Dendritic cell treated with granulocyte-macrophage colony-stimulating factor and Interleukin-4, amounts not matched to agents 40 ng/mL and 50 ng/mL, for 4 days (primary cell): ENCODE results near the gene C20orf202.

Source experiments
- H3K27ac Mint-ChIP-seq: one replicate; pipeline ENCODE4 v1.8.0; 2022; ENCODE audit warnings: mild to moderate bottlenecking, mixed read lengths
- H3K27me3 Mint-ChIP-seq: one replicate; pipeline ENCODE4 v1.8.0; 2022; ENCODE audit warnings: mild to moderate bottlenecking, mixed read lengths
- H3K36me3 Mint-ChIP-seq: one replicate; pipeline ENCODE4 v1.8.0; 2022; ENCODE audit warnings: low read depth, mixed read lengths
- H3K4me1 Mint-ChIP-seq: one replicate; pipeline ENCODE4 v1.8.0; 2022; ENCODE audit warnings: low read depth, mixed read lengths
- H3K4me3 Mint-ChIP-seq: one replicate; pipeline ENCODE4 v1.8.0; 2022; ENCODE audit warnings: mild to moderate bottlenecking, moderate library complexity, mixed read lengths
- H3K9me3 Mint-ChIP-seq: one replicate; pipeline ENCODE4 v1.8.0; 2022; ENCODE audit warnings: mixed read lengths
- intact Hi-C: fragments of 100-400 bp; cut with micrococcal nuclease; formaldehyde crosslinking; loops from one replicate; pipeline ENCODE4 v1.15.0; 2022

The C20orf202 gene

DNA sequence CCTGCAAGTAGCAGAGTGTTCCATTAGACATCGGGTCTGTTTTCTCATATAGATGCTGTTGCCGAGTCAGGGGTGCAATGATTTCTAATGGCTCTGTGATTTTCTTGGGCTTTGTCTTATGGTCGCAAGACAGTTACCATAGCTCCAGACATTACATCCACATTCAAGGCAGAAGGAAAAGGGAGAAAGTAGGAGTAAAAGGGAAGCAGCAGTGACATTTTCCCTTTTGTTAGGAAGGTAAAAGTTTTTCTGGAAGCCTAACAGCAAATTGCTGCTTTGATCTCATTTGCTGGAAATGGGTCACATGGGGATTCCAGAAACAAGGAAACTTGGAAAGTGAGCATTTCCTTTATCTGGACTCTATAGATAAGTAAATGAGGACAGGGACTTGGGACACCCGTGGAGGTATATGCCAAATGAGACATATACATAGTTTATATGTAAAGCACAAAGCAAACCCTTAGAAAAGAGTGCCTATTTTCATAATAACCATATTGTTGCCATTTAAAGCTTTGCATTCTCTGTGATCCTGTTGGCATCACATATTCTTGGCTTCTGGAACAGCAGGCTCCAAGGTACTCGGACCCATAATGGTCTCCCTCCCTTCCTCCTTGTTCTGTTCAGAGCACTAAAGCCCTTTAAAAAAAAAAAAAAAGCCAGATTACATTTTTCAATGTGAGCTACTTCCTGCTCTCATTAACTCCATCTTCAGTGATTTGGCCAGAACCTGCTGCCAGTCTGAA is at the start of gene C20orf202:
Gene C20orf202 (plus strand): TSS at position 693 of the 743 bp plus-strand sequence. CDS start 132 bp downstream, outside the sequence.
- intact Hi-C loops: loop anchor here (10.0 kb wide), 1 partner anchor 388 kb away; no protein-coding TSS in a partner anchor
- Mint-ChIP-seq H3K4me1 (no peaks in the 10 kb centered on the region), H3K27ac (no peak within 1 kb of the TSS)

DNA sequence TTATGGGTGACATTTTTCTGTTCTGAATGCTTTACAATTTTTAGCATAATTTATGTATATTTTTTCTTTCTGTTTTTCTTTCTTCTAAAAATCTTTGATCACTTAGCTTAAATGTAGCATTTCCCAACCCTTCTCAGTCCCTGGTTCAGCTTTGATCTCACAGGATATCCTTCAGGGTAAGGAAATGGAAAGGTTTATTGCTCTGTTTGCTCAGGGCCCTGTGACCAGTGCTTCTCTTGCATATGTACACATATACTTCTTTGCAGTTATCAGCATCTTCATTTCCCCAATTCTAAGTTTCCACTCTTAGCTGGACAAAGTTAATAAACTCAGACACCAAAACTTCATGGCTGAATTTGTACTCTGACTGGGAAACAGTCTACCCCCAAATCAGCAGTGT is 49.0 kb upstream of the C20orf202 start:
- Mint-ChIP-seq H3K4me1 (no peaks in the 10 kb centered on the region), H3K36me3 (peaks cover 83% of the 10 kb centered on the region), H3K27me3 (no peaks in the 10 kb centered on the region)

More for the DNA sequence above, at the start of gene C20orf202:
- H3K27me3 Mint-ChIP-seq: peaks cover 12% of the 10 kb centered on the region
- H3K9me3 Mint-ChIP-seq: no peaks in the 10 kb centered on the region
- no peaks in the 10 kb centered on the region for H3K36me3 Mint-ChIP-seq
- H3K4me3 Mint-ChIP-seq: no peak within 1 kb of the TSS

DNA sequence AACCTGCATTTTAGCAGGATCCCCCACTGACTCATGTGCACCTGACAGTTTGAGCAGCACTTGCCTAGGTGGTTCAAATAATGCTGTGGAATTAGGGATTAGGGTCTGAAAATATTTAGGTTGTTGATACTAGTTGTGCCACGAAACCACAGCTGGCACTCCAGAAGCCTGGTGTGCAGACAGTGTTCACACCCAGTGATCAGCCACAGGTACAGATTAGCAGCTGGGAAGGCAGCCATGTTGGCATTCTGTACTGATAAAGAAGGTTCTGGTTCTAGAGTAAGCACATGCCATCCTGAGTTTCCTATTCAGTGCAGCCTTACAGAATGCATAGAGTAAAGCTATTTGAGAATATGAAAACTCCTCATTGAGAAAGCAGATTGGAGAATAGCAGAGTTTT is 48.6 kb upstream of the C20orf202 start:
- Mint-ChIP-seq H3K4me1 (no peaks in the 10 kb centered on the region), H3K27ac (no peak overlapping the region), H3K4me3 (no peak overlapping the region), H3K27me3 (no peaks in the 10 kb centered on the region), H3K9me3 (no peaks in the 10 kb centered on the region), H3K36me3 (peaks cover 81% of the 10 kb centered on the region)
- intact Hi-C loops: no loop called here

More for the DNA sequence above, 49.0 kb upstream of the C20orf202 start:
- Mint-ChIP-seq H3K9me3 (no peaks in the 10 kb centered on the region), H3K4me3 (no peak overlapping the region), H3K27ac (no peak overlapping the region)
- intact Hi-C loops: no loop called here

DNA sequence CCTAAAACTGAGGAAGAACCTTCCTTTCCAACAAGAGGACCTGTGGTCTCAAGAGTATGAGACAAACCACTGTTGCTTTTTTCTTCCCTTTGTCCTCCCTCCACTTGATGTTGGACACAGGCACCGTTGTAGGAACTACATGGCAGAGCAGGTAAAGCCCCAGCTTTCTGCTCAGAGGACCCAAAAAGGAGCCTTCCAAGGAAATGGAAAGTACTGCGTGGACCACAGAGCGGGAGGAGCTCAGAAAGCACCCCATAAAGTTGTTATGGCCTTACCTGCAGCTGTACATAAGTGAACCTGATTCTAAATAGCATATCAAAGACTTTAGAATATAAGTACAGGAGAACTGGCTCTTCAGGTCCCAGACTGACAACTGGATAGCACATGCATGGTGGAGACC is 47.9 kb upstream of the C20orf202 start:
- no peaks in the 10 kb centered on the region for H3K9me3 Mint-ChIP-seq
- H3K27me3 Mint-ChIP-seq: no peaks in the 10 kb centered on the region
- no peaks in the 10 kb centered on the region for H3K4me1 Mint-ChIP-seq
- peaks cover 84% of the 10 kb centered on the region for H3K36me3 Mint-ChIP-seq
- no peak overlapping the region for H3K4me3 Mint-ChIP-seq
- H3K27ac Mint-ChIP-seq: no peak overlapping the region
- intact Hi-C loops: no loop called here

DNA sequence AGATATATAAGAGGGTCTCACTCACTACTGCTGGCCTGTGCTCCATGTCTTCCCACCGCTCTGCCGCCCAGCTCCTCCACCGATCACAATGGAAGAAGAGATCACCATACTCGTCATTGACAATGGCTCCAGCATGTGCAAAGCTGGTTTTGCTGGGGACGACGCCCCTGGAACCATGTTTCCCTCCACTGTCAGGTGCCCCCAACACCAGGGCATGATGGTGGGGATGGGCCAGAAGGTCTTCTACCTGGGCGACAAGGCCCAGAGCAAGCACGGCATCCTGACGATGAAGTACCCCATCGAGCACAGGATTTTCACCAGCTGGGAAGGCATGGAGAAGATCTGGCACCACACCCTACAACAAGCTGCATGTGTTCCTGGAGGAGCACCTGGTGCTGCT is 42.8 kb upstream of the C20orf202 start:
- Mint-ChIP-seq H3K27me3 (no peaks in the 10 kb centered on the region), H3K4me3 (no peak overlapping the region), H3K9me3 (no peaks in the 10 kb centered on the region), H3K36me3 (peaks cover 78% of the 10 kb centered on the region), H3K4me1 (no peaks in the 10 kb centered on the region), H3K27ac (no peak overlapping the region)
- intact Hi-C loops: no loop called here

DNA sequence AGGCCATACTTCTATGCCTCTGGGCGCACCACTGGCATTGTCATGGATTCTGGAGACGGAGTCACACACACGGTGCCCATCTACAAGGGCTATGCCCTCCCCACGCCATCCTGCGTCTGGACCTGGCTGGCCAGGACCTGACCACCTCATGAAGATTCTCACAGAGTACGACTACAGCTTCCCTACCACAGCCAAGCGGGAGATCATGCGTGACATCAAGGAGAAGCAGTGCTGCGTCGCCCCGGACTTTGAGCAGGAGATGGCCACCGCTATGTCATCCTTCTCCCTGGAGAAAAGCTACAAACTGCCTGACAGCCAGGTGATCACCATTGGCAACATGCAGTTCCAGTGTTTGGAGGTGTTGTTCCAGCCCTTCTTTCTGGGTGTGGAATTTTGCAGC is 42.3 kb upstream of the C20orf202 start:
- Mint-ChIP-seq H3K9me3 (no peaks in the 10 kb centered on the region), H3K4me3 (no peak overlapping the region), H3K4me1 (no peaks in the 10 kb centered on the region), H3K36me3 (peaks cover 78% of the 10 kb centered on the region), H3K27me3 (no peaks in the 10 kb centered on the region), H3K27ac (no peak overlapping the region)
- intact Hi-C loops: no loop called here

DNA sequence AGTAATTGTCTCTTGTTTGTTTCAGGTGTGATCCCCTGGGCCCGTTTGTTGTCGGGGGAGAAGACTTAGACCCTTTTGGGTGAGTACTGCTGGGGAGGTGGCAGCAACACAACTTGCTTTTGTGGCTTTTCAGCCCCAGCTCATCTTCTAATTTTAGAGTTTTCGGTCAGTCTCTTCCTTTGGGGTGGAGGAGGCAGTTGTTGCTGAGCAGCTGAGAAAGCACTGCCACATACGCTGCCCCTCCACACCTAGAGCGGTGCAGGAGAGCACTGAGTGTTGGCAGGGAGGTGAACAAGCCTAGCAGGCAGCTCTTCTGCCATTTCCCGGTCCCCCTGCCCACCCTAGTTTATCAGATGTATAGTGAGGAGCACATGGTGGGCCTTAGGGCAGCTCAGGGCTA is 40.1 kb upstream of the C20orf202 start:
- Mint-ChIP-seq H3K4me3 (no peak overlapping the region), H3K36me3 (peaks cover 78% of the 10 kb centered on the region), H3K27me3 (no peaks in the 10 kb centered on the region), H3K4me1 (no peaks in the 10 kb centered on the region), H3K27ac (no peak overlapping the region), H3K9me3 (no peaks in the 10 kb centered on the region)
- intact Hi-C loops: no loop called here

DNA sequence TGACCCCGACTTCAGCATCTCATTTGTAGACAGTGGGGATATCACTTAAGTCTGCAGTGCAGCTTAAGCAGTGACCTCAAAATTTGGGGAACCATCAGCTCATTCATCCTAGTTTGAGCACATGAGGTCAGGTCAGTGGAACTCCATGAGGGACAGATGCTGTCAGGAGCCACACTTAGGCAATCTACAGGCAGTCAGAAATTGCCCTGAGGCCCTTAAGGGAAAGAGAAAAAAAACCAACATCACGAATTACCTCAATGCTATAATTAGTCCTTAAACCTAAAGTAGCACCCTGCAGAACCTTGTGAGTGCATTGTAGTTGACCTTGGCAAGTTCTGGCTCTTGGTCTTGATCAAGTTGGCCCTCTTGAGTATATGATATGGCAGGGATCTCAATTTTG is 39.6 kb upstream of the C20orf202 start:
- H3K9me3 Mint-ChIP-seq: no peaks in the 10 kb centered on the region
- H3K4me3 Mint-ChIP-seq: no peak overlapping the region
- peaks cover 80% of the 10 kb centered on the region for H3K36me3 Mint-ChIP-seq
- H3K27me3 Mint-ChIP-seq: no peaks in the 10 kb centered on the region
- intact Hi-C loops: no loop called here
- no peak overlapping the region for H3K27ac Mint-ChIP-seq
- no peaks in the 10 kb centered on the region for H3K4me1 Mint-ChIP-seq

DNA sequence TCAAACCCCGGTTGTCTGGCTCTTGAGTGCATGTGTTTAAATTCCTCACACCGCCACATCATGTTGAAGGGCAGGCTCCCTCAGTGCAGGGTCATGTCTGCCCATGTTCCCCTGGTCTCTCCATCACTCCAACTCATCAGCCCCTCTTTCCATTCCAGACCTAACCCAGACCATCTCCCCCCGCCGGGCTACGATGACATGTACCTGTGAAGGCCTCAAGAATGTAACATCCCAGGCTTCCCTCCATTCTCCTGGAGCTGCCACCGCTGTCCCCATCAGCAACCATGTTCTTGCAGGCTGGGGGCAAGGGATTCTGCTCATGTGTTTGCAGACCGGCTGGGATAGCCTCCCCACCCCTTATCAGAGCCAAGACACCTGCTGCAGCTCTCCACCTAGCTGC is 38.4 kb upstream of the C20orf202 start:
- H3K4me1 Mint-ChIP-seq: no peaks in the 10 kb centered on the region
- H3K4me3 Mint-ChIP-seq: no peak overlapping the region
- intact Hi-C loops: no loop called here
- no peak overlapping the region for H3K27ac Mint-ChIP-seq
- peaks cover 90% of the 10 kb centered on the region for H3K36me3 Mint-ChIP-seq
- H3K9me3 Mint-ChIP-seq: no peaks in the 10 kb centered on the region
- no peaks in the 10 kb centered on the region for H3K27me3 Mint-ChIP-seq

DNA sequence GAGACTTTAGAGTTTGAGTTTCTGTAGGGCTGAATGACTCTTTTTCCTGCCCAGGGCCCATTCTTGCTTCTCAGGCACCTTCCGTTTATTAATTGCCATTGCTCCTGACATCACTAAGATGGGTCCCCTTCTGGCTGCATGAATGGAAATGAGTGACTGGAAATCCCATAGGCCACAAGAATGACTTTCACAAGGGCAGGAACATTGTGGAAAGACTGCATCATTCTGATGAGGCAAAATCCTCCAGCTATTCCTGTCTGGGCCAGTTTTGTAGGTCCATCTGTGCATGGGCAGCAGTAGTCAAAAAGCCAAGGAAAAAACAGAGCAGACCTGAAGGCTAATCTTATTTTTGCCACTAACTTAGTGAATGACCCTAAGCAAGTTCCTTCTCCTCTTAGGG is 37.7 kb upstream of the C20orf202 start:
- intact Hi-C loops: no loop called here
- no peak overlapping the region for H3K4me3 Mint-ChIP-seq
- no peaks in the 10 kb centered on the region for H3K4me1 Mint-ChIP-seq
- H3K36me3 Mint-ChIP-seq: peaks cover 90% of the 10 kb centered on the region
- no peak overlapping the region for H3K27ac Mint-ChIP-seq
- no peaks in the 10 kb centered on the region for H3K9me3 Mint-ChIP-seq
- no peaks in the 10 kb centered on the region for H3K27me3 Mint-ChIP-seq

DNA sequence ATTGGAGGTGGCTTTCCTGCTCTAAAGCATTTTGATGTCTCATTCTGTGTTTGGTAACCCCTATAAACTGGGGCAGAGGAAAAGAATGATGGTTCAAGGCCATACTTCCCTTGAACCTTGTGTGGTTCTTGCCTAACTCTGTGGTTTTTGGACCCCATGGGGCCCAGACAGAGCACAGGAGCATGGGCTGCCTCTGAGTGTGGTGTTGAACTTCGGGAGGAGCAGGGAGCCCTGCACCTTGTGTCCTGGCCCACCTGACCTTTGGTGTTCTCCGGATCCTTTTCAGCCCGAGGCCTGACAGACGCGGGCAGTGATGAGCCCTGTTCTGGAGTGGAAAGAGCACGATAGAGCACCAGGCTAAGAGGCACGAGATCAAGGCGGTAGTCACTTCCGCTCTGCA is 37.3 kb upstream of the C20orf202 start:
- H3K27ac Mint-ChIP-seq: no peak overlapping the region
- no peaks in the 10 kb centered on the region for H3K4me1 Mint-ChIP-seq
- H3K27me3 Mint-ChIP-seq: no peaks in the 10 kb centered on the region
- peaks cover 90% of the 10 kb centered on the region for H3K36me3 Mint-ChIP-seq
- H3K9me3 Mint-ChIP-seq: no peaks in the 10 kb centered on the region
- intact Hi-C loops: no loop called here
- H3K4me3 Mint-ChIP-seq: no peak overlapping the region

DNA sequence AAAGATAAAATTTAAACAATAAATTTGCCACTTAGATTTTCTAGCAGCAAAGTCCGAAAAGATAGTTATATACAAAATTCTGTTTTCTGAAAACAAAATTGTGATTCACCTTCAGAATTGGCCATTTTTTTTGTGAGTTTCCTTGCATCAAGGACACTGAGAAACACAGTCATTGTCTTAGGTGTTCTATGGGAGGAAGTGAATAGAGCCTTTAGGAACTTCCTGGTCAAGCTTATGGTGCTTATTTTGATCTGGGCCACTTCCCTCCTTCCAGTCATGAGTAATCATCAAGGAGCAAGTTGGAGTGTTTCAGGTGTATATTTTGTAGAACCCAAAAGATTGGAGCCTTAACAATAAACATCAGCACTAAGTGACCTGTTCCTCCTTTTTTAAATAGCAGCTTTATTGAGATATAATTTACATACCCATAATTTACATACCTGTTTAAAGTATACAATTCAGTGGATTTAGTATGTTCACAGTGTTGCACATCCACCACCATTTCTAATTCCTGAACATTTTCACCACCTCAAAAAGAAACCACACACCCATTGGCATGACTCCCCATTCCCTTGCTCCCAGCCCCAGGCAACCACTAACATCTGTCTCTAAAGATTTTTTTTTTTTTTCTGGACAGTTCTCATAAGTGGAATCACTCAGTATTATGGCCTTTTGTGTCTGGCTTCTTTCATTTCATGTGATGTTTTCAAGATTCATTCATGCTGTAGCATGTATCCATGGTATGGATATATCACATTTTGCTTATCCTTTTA is 36.1 kb upstream of the C20orf202 start:
- intact Hi-C loops: no loop called here
- no peaks in the 10 kb centered on the region for H3K9me3 Mint-ChIP-seq
- H3K4me3 Mint-ChIP-seq: no peak overlapping the region
- H3K36me3 Mint-ChIP-seq: peaks cover 95% of the 10 kb centered on the region
- no peak overlapping the region for H3K27ac Mint-ChIP-seq
- H3K27me3 Mint-ChIP-seq: no peaks in the 10 kb centered on the region
- H3K4me1 Mint-ChIP-seq: no peaks in the 10 kb centered on the region

DNA sequence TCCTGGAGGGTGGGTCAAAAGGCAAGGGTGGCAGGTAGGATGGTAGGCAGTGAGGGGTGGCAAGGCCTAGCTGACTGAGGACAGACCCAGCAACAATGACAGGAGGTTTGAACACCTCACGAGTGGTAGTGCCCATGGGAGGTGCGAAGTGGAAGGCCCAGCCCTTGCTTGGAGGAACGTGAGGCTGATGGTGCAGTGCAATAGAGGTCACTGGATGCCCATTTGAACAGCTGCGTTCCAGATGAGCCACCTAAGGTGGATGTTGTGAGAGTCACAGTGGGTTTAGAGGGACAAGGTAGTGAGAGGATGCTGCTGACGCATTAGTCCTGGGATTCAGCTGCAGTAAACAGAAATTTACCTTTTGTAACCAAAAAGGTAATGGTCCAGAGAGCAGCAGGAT is 34.0 kb upstream of the C20orf202 start:
- H3K27me3 Mint-ChIP-seq: no peaks in the 10 kb centered on the region
- peaks cover 97% of the 10 kb centered on the region for H3K36me3 Mint-ChIP-seq
- intact Hi-C loops: no loop called here
- no peaks in the 10 kb centered on the region for H3K9me3 Mint-ChIP-seq
- H3K27ac Mint-ChIP-seq: no peak overlapping the region
- H3K4me3 Mint-ChIP-seq: no peak overlapping the region
- H3K4me1 Mint-ChIP-seq: no peaks in the 10 kb centered on the region

DNA sequence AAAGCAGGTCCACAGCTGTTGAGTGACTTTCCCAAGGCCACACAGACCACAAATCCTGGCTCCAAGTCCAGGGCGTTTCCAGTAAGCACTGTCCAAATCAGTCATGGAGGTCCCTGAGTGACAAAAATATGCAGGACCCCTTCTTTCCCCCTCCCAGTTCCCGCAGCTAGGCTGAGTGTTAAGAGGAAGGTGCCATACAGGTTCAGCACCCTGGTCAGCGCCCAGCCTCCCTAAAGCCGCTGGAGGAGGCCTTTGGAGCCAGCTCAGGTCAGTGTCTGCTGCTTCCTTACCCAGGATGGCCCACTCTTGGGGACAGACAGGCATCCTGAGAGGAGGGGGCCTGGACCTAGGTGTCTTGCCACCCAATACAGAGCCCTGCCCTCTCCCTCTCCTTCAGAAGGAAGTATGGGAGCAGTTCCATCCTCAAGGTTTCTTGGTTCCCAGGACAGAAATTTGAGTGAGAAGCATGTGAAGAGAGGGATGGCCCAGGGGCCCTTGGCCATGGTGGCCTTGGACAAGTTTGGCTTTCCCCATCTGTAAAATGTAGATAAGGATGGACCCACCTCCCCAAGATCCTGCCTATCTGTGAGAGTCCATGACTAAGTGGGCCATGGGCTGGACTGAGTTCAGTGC is 31.7 kb upstream of the C20orf202 start:
- no peaks in the 10 kb centered on the region for H3K9me3 Mint-ChIP-seq
- no peaks in the 10 kb centered on the region for H3K4me1 Mint-ChIP-seq
- H3K36me3 Mint-ChIP-seq: peaks cover 95% of the 10 kb centered on the region
- H3K27ac Mint-ChIP-seq: no peak overlapping the region
- H3K27me3 Mint-ChIP-seq: no peaks in the 10 kb centered on the region
- H3K4me3 Mint-ChIP-seq: no peak overlapping the region
- intact Hi-C loops: no loop called here
